Activated naive CD8-positive, alpha-beta T cell treated with anti-CD3 and anti-CD28 coated beads, Interleukin-2, amount 50 U/mL, for 24 hours (primary cell): Measurements from ENCODE around the gene TSBP1.
A peak's percentile ranks its signal among the peaks of the same experiment; 100 is the strongest.
"Not testable (repeated sequence)": the region's sequence is repeated elsewhere in the genome, so short reads cannot be mapped to it uniquely, and the experiment has no call there.

Experiments
- ATAC-seq: fragments of 150-1000 bp; cut with Tn5 transposase; one replicate; pipeline ENCODE4 v1.10.0; 2021
- DNase-seq: peaks from one replicate; pipeline ENCODE4 v3.0.0; 2021
- H3K27ac Mint-ChIP-seq: one replicate; pipeline ENCODE4 v1.8.0; 2021; ENCODE audit warnings: mild to moderate bottlenecking, mixed read lengths
- H3K27me3 Mint-ChIP-seq: one replicate; pipeline ENCODE4 v1.8.0; 2021; ENCODE audit warnings: mixed read lengths
- H3K36me3 Mint-ChIP-seq: one replicate; pipeline ENCODE4 v1.8.0; 2021; ENCODE audit warnings: low read depth, mixed read lengths
- H3K4me1 Mint-ChIP-seq: one replicate; pipeline ENCODE4 v1.8.0; 2021; ENCODE audit warnings: mixed read lengths
- H3K4me3 Mint-ChIP-seq: one replicate; pipeline ENCODE4 v1.8.0; 2021; ENCODE audit warnings: mild to moderate bottlenecking, moderate library complexity, mixed read lengths
- H3K9me3 Mint-ChIP-seq: one replicate; pipeline ENCODE4 v1.8.0; 2021; ENCODE audit warnings: mixed read lengths

TSBP1 gene

DNA sequence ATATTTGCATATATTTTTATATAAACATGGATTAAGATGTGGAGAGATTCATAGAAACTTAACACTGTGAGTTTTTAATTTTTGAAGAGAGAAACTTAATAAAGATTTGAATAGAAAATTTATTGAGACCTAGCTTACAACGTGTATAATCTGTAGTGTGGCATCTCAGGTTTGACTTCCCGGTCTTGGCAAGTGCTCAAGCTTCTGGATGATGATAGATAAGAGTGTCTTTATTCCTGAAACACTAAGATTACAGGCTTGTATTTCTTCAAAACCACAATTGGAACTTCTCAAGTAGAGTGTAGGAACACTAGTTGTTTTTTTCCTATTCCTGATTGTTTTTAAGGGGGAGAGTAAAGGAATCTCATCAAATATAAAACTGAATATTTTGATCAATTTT is 83.3 kb downstream of the TSBP1 start:
- Mint-ChIP-seq H3K4me3 (no peak overlapping the region), H3K27ac (no peak overlapping the region), H3K27me3 (peaks cover 28% of the 10 kb centered on the region), H3K4me1 (no peaks in the 10 kb centered on the region), H3K9me3 (no peaks in the 10 kb centered on the region), H3K36me3 (no peaks in the 10 kb centered on the region)
- DNase-seq (no peak), ATAC-seq (no peak)

DNA sequence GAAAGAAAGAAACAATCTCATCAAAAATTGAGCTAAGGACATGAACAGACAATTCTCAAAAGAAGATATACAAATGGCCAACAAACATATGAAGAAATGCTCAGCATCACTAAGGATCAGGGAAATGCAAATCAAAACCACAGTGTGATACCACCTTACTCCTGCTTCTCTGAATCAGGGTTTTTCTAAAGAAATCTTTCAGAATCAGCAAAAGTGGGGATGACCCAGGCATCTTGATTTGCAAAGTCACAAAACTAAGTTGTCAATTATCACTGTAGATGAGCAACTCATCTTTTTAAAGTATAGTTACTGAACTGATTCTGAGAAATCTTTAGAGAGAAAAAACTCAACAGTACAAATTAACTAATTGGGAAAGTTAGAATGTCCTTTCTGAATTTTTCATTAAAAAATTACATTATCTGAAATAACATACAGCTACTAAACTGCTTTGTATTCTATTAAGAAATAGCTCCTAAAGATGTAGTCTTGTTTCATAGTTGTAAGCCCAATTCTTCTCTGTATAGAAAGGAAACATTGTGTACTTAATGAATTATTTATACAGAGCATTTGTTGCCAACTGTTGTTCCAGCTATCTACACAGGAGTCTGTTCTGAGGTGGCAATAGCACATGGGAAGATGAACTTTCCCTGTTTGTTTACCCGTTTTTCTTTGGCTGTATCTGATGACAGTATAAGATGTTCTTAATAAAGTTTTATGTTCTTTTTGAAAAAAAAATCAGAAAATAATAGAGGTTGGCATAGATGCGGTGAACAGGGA is 97.7 kb downstream of the TSBP1 start:
- not testable (repeated sequence) for ATAC-seq, DNase-seq, H3K4me3 Mint-ChIP-seq, H3K9me3 Mint-ChIP-seq, H3K36me3 Mint-ChIP-seq, H3K27me3 Mint-ChIP-seq, H3K27ac Mint-ChIP-seq
- H3K4me1 Mint-ChIP-seq = peaks cover 24% of the 10 kb centered on the region

- H3K4me3 Mint-ChIP-seq = peak overlapping the region; percentile 2
- H3K36me3 Mint-ChIP-seq = no peaks in the 10 kb centered on the region
- DNase-seq (no peak), ATAC-seq (no peak)
- H3K27ac Mint-ChIP-seq = peak overlapping the region; percentile 37
- peaks cover 5% of the 10 kb centered on the region for H3K27me3 Mint-ChIP-seq
- H3K4me1 Mint-ChIP-seq = peaks cover 30% of the 10 kb centered on the region
- H3K9me3 Mint-ChIP-seq = peaks cover 4% of the 10 kb centered on the region
Observed at GRCh38 chr6:32271429-32271828, 100.3 kb downstream of the TSBP1 start.

DNA sequence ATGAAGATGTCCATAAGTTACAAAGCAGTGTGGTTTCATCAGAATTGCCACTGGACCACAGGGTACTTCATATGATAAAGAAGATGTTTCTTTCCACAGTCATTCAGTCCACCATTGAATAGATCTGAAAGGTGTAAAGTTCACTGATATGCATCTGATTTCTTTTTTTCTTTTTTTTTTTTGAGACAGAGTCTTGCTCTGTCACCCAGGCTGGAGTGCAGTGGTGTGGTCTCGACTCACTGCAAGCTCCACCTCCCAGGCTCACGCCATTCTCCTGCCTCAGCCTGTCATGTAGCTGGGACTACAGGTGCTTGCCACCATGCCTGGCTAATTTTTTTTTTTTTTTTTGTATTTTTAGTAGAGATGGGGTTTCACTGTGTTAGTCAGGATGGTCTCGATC is 103.2 kb downstream of the TSBP1 start:
- not testable (repeated sequence) for H3K27ac Mint-ChIP-seq, H3K4me3 Mint-ChIP-seq, ATAC-seq, H3K36me3 Mint-ChIP-seq, H3K9me3 Mint-ChIP-seq, DNase-seq, H3K27me3 Mint-ChIP-seq
- peaks cover 27% of the 10 kb centered on the region for H3K4me1 Mint-ChIP-seq

DNA sequence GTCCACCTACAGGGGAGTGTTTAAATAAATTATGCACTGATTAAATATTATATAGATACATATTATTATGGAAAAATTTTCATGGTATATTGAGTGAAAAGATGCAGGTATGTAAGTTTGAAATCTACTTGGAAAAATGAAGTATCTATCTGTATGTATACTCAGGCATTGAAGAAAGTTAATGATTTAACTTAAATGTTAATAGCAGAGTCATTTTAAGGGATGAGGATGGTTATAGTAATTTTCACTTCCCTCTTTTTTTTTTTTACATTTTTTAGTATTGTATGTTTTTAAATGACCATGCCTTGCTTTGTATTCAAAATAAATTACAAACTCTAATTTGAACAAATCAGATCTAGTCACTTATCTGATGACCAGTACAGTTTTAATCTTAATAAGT is 104.7 kb downstream of the TSBP1 start:
- DNase-seq (no peak), ATAC-seq (no peak)
- Mint-ChIP-seq H3K9me3 (peaks cover 4% of the 10 kb centered on the region), H3K4me3 (no peak overlapping the region), H3K27me3 (peaks cover 13% of the 10 kb centered on the region), H3K27ac (no peak overlapping the region), H3K4me1 (peaks cover 19% of the 10 kb centered on the region), H3K36me3 (no peaks in the 10 kb centered on the region)

GRCh38 chr6:32257262-32257661 is 114.4 kb downstream of the TSBP1 start:
- H3K9me3 Mint-ChIP-seq, H3K36me3 Mint-ChIP-seq, ATAC-seq, H3K27ac Mint-ChIP-seq, DNase-seq, H3K4me3 Mint-ChIP-seq, H3K27me3 Mint-ChIP-seq: not testable (repeated sequence)
- H3K4me1 Mint-ChIP-seq = peaks cover 25% of the 10 kb centered on the region

- H3K36me3 Mint-ChIP-seq = peaks cover 2% of the 10 kb centered on the region
- peaks cover 2% of the 10 kb centered on the region for H3K27me3 Mint-ChIP-seq
- DNase-seq = peak; percentile 72
- H3K9me3 Mint-ChIP-seq = no peaks in the 10 kb centered on the region
- H3K4me3 Mint-ChIP-seq = peak overlapping the region; percentile 69
- peaks cover 33% of the 10 kb centered on the region for H3K4me1 Mint-ChIP-seq
- peak; percentile 94 for ATAC-seq
- H3K27ac Mint-ChIP-seq = peak overlapping the region; percentile 81
Observed at GRCh38 chr6:32255199-32256153, 116.2 kb downstream of the TSBP1 start.

DNA sequence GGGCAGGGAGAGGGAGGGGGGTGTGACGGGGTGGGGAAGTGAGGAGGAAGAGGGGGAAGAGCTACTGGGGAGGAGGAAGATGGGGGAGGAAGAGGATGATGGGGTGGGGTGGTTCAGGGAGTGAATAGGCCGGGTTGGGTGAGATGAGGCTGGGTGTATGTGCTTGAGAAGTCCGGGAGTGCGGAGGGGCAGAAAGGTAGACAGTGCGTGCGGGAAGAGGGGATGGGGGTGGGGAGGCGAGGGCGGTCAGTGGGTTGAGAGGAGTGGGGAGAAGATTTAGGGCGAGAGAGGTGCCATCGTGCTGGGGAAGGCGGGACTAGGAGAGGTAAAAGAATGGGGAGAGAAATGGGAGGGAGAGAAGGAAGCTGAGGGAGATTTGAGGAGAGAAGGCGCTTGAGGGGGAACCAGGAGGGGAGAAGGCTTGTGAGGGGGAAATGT is 116.9 kb downstream of the TSBP1 start:
- Mint-ChIP-seq H3K27ac (no peak overlapping the region), H3K9me3 (peaks cover 1% of the 10 kb centered on the region), H3K4me1 (peaks cover 33% of the 10 kb centered on the region), H3K4me3 (no peak overlapping the region), H3K27me3 (peaks cover 2% of the 10 kb centered on the region), H3K36me3 (peaks cover 2% of the 10 kb centered on the region)
- ATAC-seq (no peak), DNase-seq (no peak)

- H3K9me3 Mint-ChIP-seq = peaks cover 15% of the 10 kb centered on the region
- DNase-seq (no peak), ATAC-seq (peak; percentile 58)
- no peak overlapping the region for H3K27ac Mint-ChIP-seq
- no peaks in the 10 kb centered on the region for H3K27me3 Mint-ChIP-seq
- peaks cover 33% of the 10 kb centered on the region for H3K4me1 Mint-ChIP-seq
- no peak overlapping the region for H3K4me3 Mint-ChIP-seq
- H3K36me3 Mint-ChIP-seq = no peaks in the 10 kb centered on the region
Observed at GRCh38 chr6:32252331-32253009, 119.2 kb downstream of the TSBP1 start.

- H3K4me3 Mint-ChIP-seq = no peak overlapping the region
- no peak overlapping the region for H3K27ac Mint-ChIP-seq
- ATAC-seq (no peak), DNase-seq (no peak)
- H3K36me3 Mint-ChIP-seq = no peaks in the 10 kb centered on the region
- H3K27me3 Mint-ChIP-seq = peaks cover 2% of the 10 kb centered on the region
- H3K4me1 Mint-ChIP-seq = peaks cover 31% of the 10 kb centered on the region
- peaks cover 15% of the 10 kb centered on the region for H3K9me3 Mint-ChIP-seq
Observed at GRCh38 chr6:32249262-32249661, 122.4 kb downstream of the TSBP1 start.

GRCh38 chr6:32247401-32247800 is 124.3 kb downstream of the TSBP1 start:
- Mint-ChIP-seq H3K9me3 (peaks cover 15% of the 10 kb centered on the region), H3K36me3 (no peaks in the 10 kb centered on the region), H3K27ac (no peak overlapping the region), H3K27me3 (peaks cover 2% of the 10 kb centered on the region), H3K4me1 (peaks cover 20% of the 10 kb centered on the region), H3K4me3 (no peak overlapping the region)
- ATAC-seq = no peak
- no peak for DNase-seq

DNA sequence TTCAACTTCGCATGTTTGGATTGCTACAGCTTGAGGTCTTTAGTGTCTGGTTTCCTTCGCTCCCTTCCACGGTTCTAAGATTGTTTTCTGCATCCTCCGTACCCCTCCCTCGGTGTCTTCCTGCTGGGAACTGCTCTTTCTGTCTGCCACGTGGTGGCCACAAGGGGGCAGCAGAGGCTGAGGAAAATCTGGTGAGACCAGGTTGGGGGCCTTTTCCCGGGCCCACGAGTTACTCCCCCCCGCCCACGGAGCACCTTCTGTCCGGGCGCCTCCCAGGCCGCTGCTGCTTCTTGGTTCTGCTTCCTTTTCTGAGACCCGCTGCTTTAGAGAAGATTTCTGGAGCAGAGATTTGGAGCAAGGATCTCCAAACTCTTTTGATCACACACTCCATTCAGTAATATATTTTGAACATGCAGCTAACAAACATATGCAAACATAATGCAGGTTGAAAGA is 126.7 kb downstream of the TSBP1 start:
- peaks cover 29% of the 10 kb centered on the region for H3K4me1 Mint-ChIP-seq
- no peak overlapping the region for H3K27ac Mint-ChIP-seq
- peak overlapping the region; percentile 30 for H3K4me3 Mint-ChIP-seq
- peak; percentile 83 for DNase-seq
- peaks cover 15% of the 10 kb centered on the region for H3K9me3 Mint-ChIP-seq
- ATAC-seq = peak; percentile 60
- H3K27me3 Mint-ChIP-seq = peaks cover 2% of the 10 kb centered on the region
- H3K36me3 Mint-ChIP-seq = no peaks in the 10 kb centered on the region

DNA sequence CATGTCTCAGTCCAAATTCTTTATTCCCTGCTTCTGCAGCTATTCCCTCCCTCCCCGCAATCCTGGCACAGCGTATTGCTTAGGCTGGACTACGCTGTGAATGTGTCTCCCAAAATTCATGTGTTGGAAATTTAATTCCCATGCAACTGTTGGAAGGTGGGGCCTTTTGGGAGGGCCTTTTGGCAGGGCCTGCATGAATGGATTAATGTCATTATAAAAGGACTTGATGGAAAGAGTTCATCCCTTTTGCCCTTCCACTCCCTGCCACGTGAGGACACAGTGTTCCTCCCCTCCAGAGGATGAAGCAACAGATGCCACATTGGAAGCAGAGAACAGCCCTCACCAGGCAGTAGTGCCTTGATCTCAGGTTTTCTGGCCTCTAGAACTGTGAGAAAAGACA is 127.4 kb downstream of the TSBP1 start:
- no peak for ATAC-seq
- H3K9me3 Mint-ChIP-seq = peaks cover 8% of the 10 kb centered on the region
- H3K36me3 Mint-ChIP-seq = no peaks in the 10 kb centered on the region
- no peak overlapping the region for H3K27ac Mint-ChIP-seq
- H3K4me3 Mint-ChIP-seq = no peak overlapping the region
- peaks cover 33% of the 10 kb centered on the region for H3K4me1 Mint-ChIP-seq
- H3K27me3 Mint-ChIP-seq = peaks cover 2% of the 10 kb centered on the region
- no peak for DNase-seq
